Endometrial microvascular endothelial cells (primary cell): ENCODE measurements around the gene JADE2. TPM values are rescaled to one million over a fixed set of nuclear protein-coding genes. Genes with fewer than 3 reads are reported as not detected.

ENCODE experiments used
- in situ Hi-C: cut with HindIII; loops from 2 replicates; pipeline ENCODE4 v1.10.0; 2017; ENCODE audit warnings: low sequenced_read_pairs, low pct_unique_long_range_greater_than_20kb; ENCODE audit errors: inconsistent ontology term
- total RNA-seq: library from RNA; depleted of rRNA; stranded (reverse); fragments of >200 nt; gene quantifications from one replicate; pipeline ENCODE4 v1.2.3, GENCODE V29; 2015; ENCODE audit errors: inconsistent ontology term

The JADE2 gene
- total RNA-seq, 1 donor from 2014 or later, result 24.4 TPM

GRCh38 chr5:134527156-134527960, 1.9 kb downstream of the JADE2 start:
- in situ Hi-C loops, result no loop called here

GRCh38 chr5:134527961-134528424, 2.5 kb downstream of the JADE2 start:
- in situ Hi-C loops, result no loop called here

GRCh38 chr5:134528556-134528955, 3.1 kb downstream of the JADE2 start:
- in situ Hi-C loops, result no loop called here

- in situ Hi-C loops, result no loop called here
Measured at GRCh38 chr5:134529460-134529859, 4.0 kb downstream of the JADE2 start.

GRCh38 chr5:134530301-134531077, 5.0 kb downstream of the JADE2 start:
- in situ Hi-C loops, result no loop called here

- in situ Hi-C loops, result no loop called here
Measured at GRCh38 chr5:134533115-134533815, 7.8 kb downstream of the JADE2 start.

- in situ Hi-C loops, result no loop called here
Measured at GRCh38 chr5:134534058-134534725, 8.7 kb downstream of the JADE2 start.

- in situ Hi-C loops, result no loop called here
Measured at GRCh38 chr5:134534726-134535110, 9.2 kb downstream of the JADE2 start.

GRCh38 chr5:134536876-134537275, 11.4 kb downstream of the JADE2 start:
- in situ Hi-C loops, result no loop called here

- in situ Hi-C loops, result no loop called here
Measured at GRCh38 chr5:134537297-134537696, 11.8 kb downstream of the JADE2 start.

- in situ Hi-C loops, result no loop called here
Measured at GRCh38 chr5:134538296-134538695, 12.8 kb downstream of the JADE2 start.

GRCh38 chr5:134539732-134540131, 14.3 kb downstream of the JADE2 start:
- in situ Hi-C loops, result no loop called here

GRCh38 chr5:134540747-134541733, 15.6 kb downstream of the JADE2 start:
- in situ Hi-C loops, result no loop called here

GRCh38 chr5:134541736-134542376, 16.4 kb downstream of the JADE2 start:
- in situ Hi-C loops, result no loop called here

- in situ Hi-C loops, result no loop called here
Measured at GRCh38 chr5:134543820-134544614, 18.5 kb downstream of the JADE2 start.

- in situ Hi-C loops, result no loop called here
Measured at GRCh38 chr5:134545070-134545868, 19.8 kb downstream of the JADE2 start.
